Muscle layer of colon (tissue), 2 donors: ENCODE data around the gene WWOX.

Source experiments
- H3K27ac ChIP-seq: one replicate; pipeline ENCODE4 v1.7.0; 2013; ENCODE audit warnings: low read depth, mild to moderate bottlenecking, low read length, moderate library complexity
- H3K27me3 ChIP-seq, 2 donors: one replicate each; pipeline ENCODE4 v1.7.0; 2013; ENCODE audit warnings: low read length in 2 of 2, mild to moderate bottlenecking in 2 of 2; ENCODE audit not compliant: insufficient read depth in 2 of 2, control insufficient read depth in 1 of 2
- H3K36me3 ChIP-seq: one replicate; pipeline ENCODE4 v1.7.0; 2013; ENCODE audit warnings: mild to moderate bottlenecking, low read length; ENCODE audit not compliant: insufficient read depth
- H3K4me1 ChIP-seq: one replicate; pipeline ENCODE4 v1.7.0; 2013; ENCODE audit warnings: mild to moderate bottlenecking, low read length; ENCODE audit not compliant: insufficient read depth
- H3K4me3 ChIP-seq, 2 donors: one replicate each; pipeline ENCODE4 v1.7.0; 2013; ENCODE audit warnings: low read length in 2 of 2, low read depth in 1 of 2, mild to moderate bottlenecking in 1 of 2, moderate library complexity in 1 of 2
- H3K9ac ChIP-seq: one replicate; pipeline ENCODE4 v1.7.0; 2013; ENCODE audit warnings: low read length
- H3K9me3 ChIP-seq: one replicate; pipeline ENCODE4 v1.7.0; 2013; ENCODE audit warnings: mild to moderate bottlenecking, low read length
- donor health status: abdominal sarcoma.
- donor health status: Adenocarcinoma of cecum.

WWOX gene

GRCh38 chr16:79183571-79183970 is 1084.1 kb downstream of the WWOX start:
- Histone ChIP-seq H3K4me1 (no peaks in the 10 kb centered on the region), H3K27me3 (no peaks in the 10 kb centered on the region), H3K9me3 (no peaks in the 10 kb centered on the region), H3K9ac (no peak overlapping the region), H3K27ac (no peak overlapping the region), H3K4me3 (no peak overlapping the region), H3K36me3 (no peaks in the 10 kb centered on the region)

- Histone ChIP-seq H3K9me3 (no peaks in the 10 kb centered on the region), H3K36me3 (no peaks in the 10 kb centered on the region), H3K27ac (no peak overlapping the region), H3K4me1 (no peaks in the 10 kb centered on the region), H3K4me3 (no peak overlapping the region), H3K9ac (no peak overlapping the region), H3K27me3 (no peaks in the 10 kb centered on the region)
These were observed 1085.1 kb downstream of the WWOX start for GRCh38 chr16:79184464-79185030.

- H3K9me3 ChIP-seq = no peaks in the 10 kb centered on the region
- no peak overlapping the region for H3K27ac ChIP-seq
- no peaks in the 10 kb centered on the region for H3K36me3 ChIP-seq
- H3K9ac ChIP-seq = no peak overlapping the region
- no peaks in the 10 kb centered on the region for H3K27me3 ChIP-seq
- H3K4me3 ChIP-seq = no peak overlapping the region
- no peaks in the 10 kb centered on the region for H3K4me1 ChIP-seq
These were observed 1086.3 kb downstream of the WWOX start for GRCh38 chr16:79185711-79186110.

GRCh38 chr16:79186196-79186595 is 1086.7 kb downstream of the WWOX start:
- H3K4me3 ChIP-seq = no peak overlapping the region
- H3K4me1 ChIP-seq = no peaks in the 10 kb centered on the region
- no peaks in the 10 kb centered on the region for H3K27me3 ChIP-seq
- no peak overlapping the region for H3K27ac ChIP-seq
- H3K36me3 ChIP-seq = no peaks in the 10 kb centered on the region
- H3K9ac ChIP-seq = no peak overlapping the region
- no peaks in the 10 kb centered on the region for H3K9me3 ChIP-seq

- Histone ChIP-seq H3K27me3 (no peaks in the 10 kb centered on the region), H3K9ac (no peak overlapping the region), H3K9me3 (no peaks in the 10 kb centered on the region), H3K36me3 (no peaks in the 10 kb centered on the region), H3K27ac (no peak overlapping the region), H3K4me1 (no peaks in the 10 kb centered on the region), H3K4me3 (no peak overlapping the region)
These were observed 1088.8 kb downstream of the WWOX start for GRCh38 chr16:79188115-79188738.

GRCh38 chr16:79188739-79189122 is 1089.3 kb downstream of the WWOX start:
- Histone ChIP-seq H3K36me3 (no peaks in the 10 kb centered on the region), H3K27me3 (no peaks in the 10 kb centered on the region), H3K9ac (no peak overlapping the region), H3K4me1 (no peaks in the 10 kb centered on the region), H3K4me3 (no peak overlapping the region), H3K9me3 (no peaks in the 10 kb centered on the region), H3K27ac (no peak overlapping the region)

GRCh38 chr16:79190542-79190941 is 1091.1 kb downstream of the WWOX start:
- Histone ChIP-seq H3K27ac (no peak overlapping the region), H3K36me3 (no peaks in the 10 kb centered on the region)

GRCh38 chr16:79191933-79192332 is 1092.5 kb downstream of the WWOX start:
- no peaks in the 10 kb centered on the region for H3K4me1 ChIP-seq

More at GRCh38 chr16:79190542-79190941, 1091.1 kb downstream of the WWOX start:
- Histone ChIP-seq H3K4me1 (no peaks in the 10 kb centered on the region), H3K9ac (no peak overlapping the region), H3K4me3 (no peak overlapping the region), H3K27me3 (no peaks in the 10 kb centered on the region), H3K9me3 (no peaks in the 10 kb centered on the region)

GRCh38 chr16:79192904-79193303 is 1093.5 kb downstream of the WWOX start:
- Histone ChIP-seq H3K9ac (no peak overlapping the region), H3K27ac (no peak overlapping the region), H3K4me1 (no peaks in the 10 kb centered on the region), H3K27me3 (no peaks in the 10 kb centered on the region), H3K9me3 (no peaks in the 10 kb centered on the region), H3K4me3 (no peak overlapping the region), H3K36me3 (no peaks in the 10 kb centered on the region)

More at GRCh38 chr16:79191933-79192332, 1092.5 kb downstream of the WWOX start:
- no peak overlapping the region for H3K4me3 ChIP-seq
- H3K27me3 ChIP-seq = no peaks in the 10 kb centered on the region
- no peak overlapping the region for H3K27ac ChIP-seq
- no peaks in the 10 kb centered on the region for H3K9me3 ChIP-seq
- no peak overlapping the region for H3K9ac ChIP-seq
- H3K36me3 ChIP-seq = no peaks in the 10 kb centered on the region

GRCh38 chr16:79194291-79194690 is 1094.8 kb downstream of the WWOX start:
- H3K9me3 ChIP-seq = no peaks in the 10 kb centered on the region
- H3K9ac ChIP-seq = no peak overlapping the region

GRCh38 chr16:79195938-79196337 is 1096.5 kb downstream of the WWOX start:
- Histone ChIP-seq H3K36me3 (no peaks in the 10 kb centered on the region), H3K9ac (no peak overlapping the region), H3K4me1 (no peaks in the 10 kb centered on the region), H3K27ac (no peak overlapping the region), H3K27me3 (no peaks in the 10 kb centered on the region), H3K4me3 (no peak overlapping the region), H3K9me3 (no peaks in the 10 kb centered on the region)

More at GRCh38 chr16:79194291-79194690, 1094.8 kb downstream of the WWOX start:
- Histone ChIP-seq H3K4me1 (no peaks in the 10 kb centered on the region), H3K27me3 (no peaks in the 10 kb centered on the region), H3K36me3 (no peaks in the 10 kb centered on the region), H3K4me3 (no peak overlapping the region), H3K27ac (no peak overlapping the region)

- no peak overlapping the region for H3K27ac ChIP-seq
- no peaks in the 10 kb centered on the region for H3K4me1 ChIP-seq
- no peak overlapping the region for H3K4me3 ChIP-seq
- no peak overlapping the region for H3K9ac ChIP-seq
- H3K36me3 ChIP-seq = no peaks in the 10 kb centered on the region
- H3K27me3 ChIP-seq = no peaks in the 10 kb centered on the region
- H3K9me3 ChIP-seq = no peaks in the 10 kb centered on the region
These were observed 1102.0 kb downstream of the WWOX start for GRCh38 chr16:79201436-79201835.
